Measurements from ENCODE around the gene CDHR1. TPM values are rescaled to one million over a fixed set of nuclear protein-coding genes. Genes with fewer than 3 reads are reported as not detected.

CDHR1 gene
- total RNA-seq, 1 experiment from 2014 or later: not detected

GRCh38 chr10:84262190-84262956 lies 68.0 kb downstream of the CDHR1 start:
- no peak for DNase-seq (ENCODE audit: low read depth)

DNA sequence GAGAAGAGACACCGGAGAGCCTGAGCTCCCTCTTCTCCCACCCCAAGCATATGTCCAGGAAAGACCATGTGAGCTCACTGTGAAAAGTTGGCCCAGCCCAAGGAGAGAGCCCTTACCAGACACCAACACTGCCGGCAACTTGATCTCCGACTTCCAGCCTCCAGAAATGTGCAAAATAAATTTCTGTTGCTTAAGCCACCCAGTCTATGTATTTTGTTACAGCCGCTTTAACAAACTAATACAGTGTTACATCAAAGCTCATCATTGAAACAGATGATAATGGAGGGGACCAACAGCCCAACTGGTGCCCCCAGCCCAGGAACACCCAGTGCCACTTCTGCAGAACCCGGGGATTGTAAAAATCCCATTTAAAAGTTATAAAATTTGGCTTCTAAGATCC lies 69.4 kb downstream of the CDHR1 start:
- DNase-seq (ENCODE audit: low read depth): no peak

DNA sequence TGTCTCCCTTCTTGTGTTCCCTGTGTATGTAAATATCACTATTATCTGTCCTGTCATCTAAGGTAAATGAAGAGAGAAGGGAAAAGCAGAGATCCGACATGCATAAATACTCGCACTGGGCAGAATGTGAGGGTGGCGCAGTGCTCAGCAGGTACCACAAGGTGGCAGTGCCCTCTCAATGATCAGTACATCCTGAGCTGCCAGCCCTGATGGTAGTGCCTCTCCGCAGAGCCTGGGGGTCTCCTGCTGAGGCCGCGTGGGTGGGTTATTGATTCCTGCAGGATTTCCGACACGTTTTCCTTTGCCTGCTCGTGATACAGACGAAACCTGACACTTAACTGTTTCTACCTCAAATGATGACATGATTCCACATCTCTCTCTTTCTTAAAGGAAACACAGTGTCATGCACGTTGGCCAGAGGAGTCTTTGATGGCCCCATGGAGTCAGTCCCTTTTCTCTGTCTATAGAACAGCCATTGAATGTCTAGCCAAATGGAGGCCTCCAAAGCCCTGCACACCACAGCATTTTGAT lies 70.3 kb downstream of the CDHR1 start:
- peak; percentile 63 for DNase-seq (ENCODE audit: low read depth)

DNA sequence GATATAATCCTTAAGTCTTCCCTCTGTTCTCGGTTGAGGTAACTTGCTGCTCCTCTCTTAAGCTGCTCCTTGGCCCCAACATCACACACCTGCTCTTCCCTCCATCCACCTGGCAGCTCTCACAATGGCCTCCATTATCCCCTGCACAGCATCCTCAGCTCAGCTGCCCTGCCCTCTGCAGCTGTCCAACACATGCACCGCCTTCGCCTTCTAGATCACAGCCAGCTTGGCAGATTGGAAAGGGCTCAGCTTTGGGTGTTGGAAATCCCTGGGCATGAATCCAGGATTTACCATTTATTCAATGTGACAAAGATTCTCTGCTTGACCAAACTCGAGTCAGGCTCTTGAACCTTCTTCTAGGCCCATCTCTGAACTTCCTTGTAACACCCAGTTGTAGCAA lies 71.1 kb downstream of the CDHR1 start:
- DNase-seq (ENCODE audit: low read depth): no peak

DNA sequence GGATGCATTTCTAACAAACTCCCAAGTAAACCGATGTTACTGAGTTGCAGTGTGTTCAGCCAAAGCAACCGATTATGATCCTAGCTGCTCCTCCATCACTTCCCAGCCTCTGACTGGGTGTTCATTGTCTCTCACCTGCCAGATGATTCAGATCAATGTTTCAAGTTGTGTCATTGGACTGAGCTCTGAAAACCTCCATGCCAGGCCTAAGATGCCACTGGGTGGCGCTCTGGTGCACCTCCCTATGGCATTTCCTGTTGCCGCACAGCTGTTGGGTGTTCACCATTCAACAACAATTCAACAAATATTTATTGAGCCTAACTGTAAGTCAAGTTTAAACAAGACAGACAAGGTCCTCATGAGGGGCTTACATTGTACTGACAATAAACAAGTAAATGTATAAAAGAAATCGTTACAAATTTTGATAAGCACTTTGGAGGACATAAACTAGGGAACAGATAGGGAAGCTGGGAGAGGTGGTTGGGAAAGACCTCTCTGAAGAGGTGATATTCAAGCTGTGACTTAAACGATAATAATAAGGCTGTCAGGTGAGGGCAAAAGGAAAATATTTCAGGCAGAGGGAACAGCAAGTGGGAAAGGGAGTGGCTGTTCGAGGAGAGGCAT lies 73.3 kb downstream of the CDHR1 start:
- DNase-seq (ENCODE audit: low read depth): peak; percentile 55

DNA sequence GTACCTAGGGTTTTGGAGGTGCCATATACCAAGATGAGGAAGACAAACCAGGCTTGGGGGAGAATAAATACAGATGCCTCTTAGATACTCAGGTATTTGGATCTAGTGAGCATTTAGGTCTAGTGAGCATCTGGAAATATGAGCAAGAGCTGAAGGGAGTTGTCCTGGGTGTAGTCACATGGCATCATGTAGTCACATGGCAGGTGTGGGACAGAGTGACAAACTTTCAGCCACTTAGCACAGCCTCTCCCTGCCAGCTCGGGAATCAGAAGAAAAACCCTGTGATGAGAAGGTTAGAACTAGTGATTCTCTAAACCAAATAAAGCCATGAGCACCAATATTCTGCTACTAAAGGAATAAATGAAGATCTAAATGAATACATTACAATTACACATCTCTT lies 74.8 kb downstream of the CDHR1 start:
- DNase-seq (ENCODE audit: low read depth): no peak

Other genes with a start within 250 kb of the CDHR1 start
- 171 and 179 TPM in 2 replicates for gene GHITM, start 55.0 kb upstream of the CDHR1 start, total RNA-seq (2014; rRNA removed; shearing (Covaris generic))
- not detected in 2 replicates for gene GPR15LG, start 20.7 kb upstream of the CDHR1 start, total RNA-seq (2014; rRNA removed; shearing (Covaris generic))
- not detected in 2 replicates for gene LRIT2, start 31.0 kb downstream of the CDHR1 start, total RNA-seq (2014; rRNA removed; shearing (Covaris generic))
- gene LRIT1, start 47.0 kb downstream of the CDHR1 start, total RNA-seq (2014; rRNA removed; shearing (Covaris generic)): not detected in 2 replicates
- gene RGR, start 50.5 kb downstream of the CDHR1 start, total RNA-seq (2014; rRNA removed; shearing (Covaris generic)): not detected in 2 replicates
- gene CCSER2, start 134.1 kb downstream of the CDHR1 start, total RNA-seq (2014; rRNA removed; shearing (Covaris generic)): 10.4 and 11.5 TPM in 2 replicates